Hepatocyte (in vitro differentiated cells): Measurements from ENCODE around the gene PUS7. TPM values are rescaled to one million over a fixed set of nuclear protein-coding genes. Genes with fewer than 3 reads are reported as not detected.

Experiments
- DNase-seq: peaks from one replicate; pipeline ENCODE4 v3.0.0-alpha.2; 2016; ENCODE audit warnings: low spot score
- H2AFZ ChIP-seq: fragments of 200-600 bp; sonication (generic); 2 replicates; pipeline ENCODE4 v1.6.0; 2016; ENCODE audit warnings: antibody characterized with exemption, mild to moderate bottlenecking
- H3K27ac ChIP-seq: fragments of 200-600 bp; sonication (generic); 2 replicates; pipeline ENCODE4 v1.5.1; 2016; ENCODE audit warnings: mild to moderate bottlenecking
- H3K27me3 ChIP-seq: fragments of 200-600 bp; sonication (generic); 2 replicates; pipeline ENCODE4 v1.6.1; 2016
- H3K36me3 ChIP-seq: fragments of 200-600 bp; sonication (generic); replicated peaks from 2 replicates; pipeline ENCODE4 v1.5.1; 2016; ENCODE audit warnings: low read depth; ENCODE audit not compliant: insufficient read depth
- H3K4me1 ChIP-seq: fragments of 200-600 bp; sonication (generic); 2 replicates; pipeline ENCODE4 v1.5.1; 2016; ENCODE audit warnings: mild to moderate bottlenecking, moderate library complexity; ENCODE audit not compliant: insufficient read depth
- H3K4me2 ChIP-seq: fragments of 200-600 bp; sonication (generic); 2 replicates; pipeline ENCODE4 v1.6.0; 2016
- H3K4me3 ChIP-seq: fragments of 200-600 bp; sonication (generic); 2 replicates; pipeline ENCODE4 v1.5.1; 2016; ENCODE audit warnings: mild to moderate bottlenecking
- H3K79me2 ChIP-seq: fragments of 200-600 bp; sonication (generic); 2 replicates; pipeline ENCODE4 v1.6.0; 2017; ENCODE audit warnings: mild to moderate bottlenecking
- H3K9me2 ChIP-seq: fragments of 200-600 bp; sonication (generic); replicated peaks from 2 replicates; pipeline ENCODE4 v1.6.0; 2017; ENCODE audit warnings: mild to moderate bottlenecking; ENCODE audit not compliant: insufficient read depth
- H3K9me3 ChIP-seq: fragments of 200-600 bp; sonication (generic); 2 replicates; pipeline ENCODE4 v1.5.1; 2016; ENCODE audit warnings: low read depth, mild to moderate bottlenecking
- H4K20me1 ChIP-seq: fragments of 200-600 bp; sonication (generic); 2 replicates; pipeline ENCODE4 v1.6.0; 2016; ENCODE audit warnings: mild to moderate bottlenecking; ENCODE audit not compliant: insufficient read depth, poor library complexity, severe bottlenecking
- EZH2 ChIP-seq: fragments of 200-600 bp; sonication (generic); IDR thresholded peaks from 2 replicates; pipeline ENCODE4 v1.6.1; 2016; ENCODE audit warnings: antibody characterized with exemption, mild to moderate bottlenecking, borderline replicate concordance
- EZH2phosphoT487 ChIP-seq: fragments of 200-600 bp; sonication (generic); IDR thresholded peaks from one replicate; pipeline ENCODE4 v1.6.1; 2018; ENCODE audit warnings: antibody characterized with exemption, mild to moderate bottlenecking, low read depth, moderate library complexity; ENCODE audit not compliant: unreplicated experiment, severe bottlenecking
- WGBS: methylation state at CpG from one replicate; pipeline ENCODE4 v1.1.6; 2016; ENCODE audit warnings: low lambda C conversion rate; ENCODE audit errors: missing lambda C conversion rate; 5-methylcytosine and 5-hydroxymethylcytosine counted together
- polyA plus RNA-seq: library from polyadenylated mRNA; unstranded; fragments of >200 nt; fragmentation: Nextera tagmentation; extraction: Ambion mirVana; gene quantifications from 2 replicates; pipeline ENCODE4 v1.2.1, GENCODE V29; 2016
- total RNA-seq: library from RNA; depleted of rRNA; stranded (reverse); fragments of >200 nt; gene quantifications from 2 replicates; pipeline ENCODE4 v1.2.3, GENCODE V29; 2014
- TF ChIP-seq, protein P1 (sequence below): fragments of 200-600 bp; sonication (generic); IDR thresholded peaks from 2 replicates; pipeline ENCODE4 v1.5.1; 2016; ENCODE audit warnings: antibody characterized with exemption, mild to moderate bottlenecking; ENCODE audit not compliant: poor library complexity

Gene PUS7
- total and polyA plus RNA-seq, 2 experiments from 2014 or later, result 4.3 to 12.6 TPM

DNA sequence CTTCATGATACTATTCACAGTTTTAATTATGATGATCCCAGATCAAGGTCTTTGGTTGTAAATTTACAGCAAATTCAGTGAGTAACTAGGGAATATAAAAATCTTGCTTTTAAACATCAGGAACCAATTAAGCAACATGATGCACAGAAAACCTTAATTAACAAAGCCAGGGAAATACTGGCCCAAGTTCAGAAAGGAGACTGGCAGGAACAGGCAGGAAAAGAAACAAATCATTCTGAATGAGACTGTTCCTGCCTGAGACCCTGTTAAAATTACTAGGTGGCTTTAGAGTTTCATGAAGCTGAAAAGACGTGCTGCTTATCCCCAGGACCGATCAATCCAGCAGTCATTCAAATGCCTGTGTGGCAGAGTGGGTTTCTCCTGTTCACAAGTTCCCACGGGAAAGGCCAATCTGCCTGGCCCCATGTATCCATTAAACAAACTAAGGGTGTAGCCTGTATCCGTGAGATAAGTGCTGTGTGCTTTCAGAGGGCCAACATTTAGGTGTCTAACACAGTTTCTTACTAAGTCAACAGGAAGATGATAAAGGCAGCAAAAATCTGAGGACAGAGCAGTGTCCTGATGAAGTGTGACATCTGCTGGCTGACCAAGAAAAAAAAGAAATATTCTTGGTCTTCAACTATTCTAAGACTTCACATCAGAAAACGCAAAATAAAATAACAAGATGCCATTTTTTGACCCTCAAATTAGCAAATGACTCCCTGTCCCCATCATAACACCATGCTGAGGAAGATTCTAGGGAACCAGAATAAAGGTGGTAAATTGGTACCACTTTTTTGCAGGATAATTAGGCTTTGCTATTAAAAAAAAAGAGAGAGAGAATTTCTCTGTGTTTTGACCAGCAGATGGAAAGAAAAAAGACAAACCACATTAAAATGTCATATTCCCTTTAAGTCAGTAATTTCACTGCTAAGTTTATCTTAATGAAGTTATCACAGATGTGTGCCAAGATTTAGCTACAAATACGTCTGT is 34.2 kb downstream of the PUS7 start:
- H3K4me2 ChIP-seq, result peak overlapping the region; percentile 49
- H3K4me3 ChIP-seq, result no peak overlapping the region
- H3K27ac ChIP-seq, result peak overlapping the region; percentile 24
- H3K9me3 ChIP-seq, result no peaks in the 10 kb centered on the region
- H2AFZ ChIP-seq, result no peak overlapping the region
- no peaks in the 10 kb centered on the region for H3K27me3 ChIP-seq
- H3K9me2 ChIP-seq, result no peaks in the 10 kb centered on the region
- TF ChIP-seq EZH2phosphoT487, result no peak
- TF ChIP-seq, protein P1, sequence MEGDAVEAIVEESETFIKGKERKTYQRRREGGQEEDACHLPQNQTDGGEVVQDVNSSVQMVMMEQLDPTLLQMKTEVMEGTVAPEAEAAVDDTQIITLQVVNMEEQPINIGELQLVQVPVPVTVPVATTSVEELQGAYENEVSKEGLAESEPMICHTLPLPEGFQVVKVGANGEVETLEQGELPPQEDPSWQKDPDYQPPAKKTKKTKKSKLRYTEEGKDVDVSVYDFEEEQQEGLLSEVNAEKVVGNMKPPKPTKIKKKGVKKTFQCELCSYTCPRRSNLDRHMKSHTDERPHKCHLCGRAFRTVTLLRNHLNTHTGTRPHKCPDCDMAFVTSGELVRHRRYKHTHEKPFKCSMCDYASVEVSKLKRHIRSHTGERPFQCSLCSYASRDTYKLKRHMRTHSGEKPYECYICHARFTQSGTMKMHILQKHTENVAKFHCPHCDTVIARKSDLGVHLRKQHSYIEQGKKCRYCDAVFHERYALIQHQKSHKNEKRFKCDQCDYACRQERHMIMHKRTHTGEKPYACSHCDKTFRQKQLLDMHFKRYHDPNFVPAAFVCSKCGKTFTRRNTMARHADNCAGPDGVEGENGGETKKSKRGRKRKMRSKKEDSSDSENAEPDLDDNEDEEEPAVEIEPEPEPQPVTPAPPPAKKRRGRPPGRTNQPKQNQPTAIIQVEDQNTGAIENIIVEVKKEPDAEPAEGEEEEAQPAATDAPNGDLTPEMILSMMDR, result peak; percentile 68
- DNase-seq, result peak; percentile 70
- H3K79me2 ChIP-seq, result no peaks in the 10 kb centered on the region
- H3K4me1 ChIP-seq, result no peaks in the 10 kb centered on the region
- no peaks in the 10 kb centered on the region for H3K36me3 ChIP-seq
- WGBS, result 54% methylated on average over 6 of the region's 6 CpGs
- no peaks in the 10 kb centered on the region for H4K20me1 ChIP-seq

DNA sequence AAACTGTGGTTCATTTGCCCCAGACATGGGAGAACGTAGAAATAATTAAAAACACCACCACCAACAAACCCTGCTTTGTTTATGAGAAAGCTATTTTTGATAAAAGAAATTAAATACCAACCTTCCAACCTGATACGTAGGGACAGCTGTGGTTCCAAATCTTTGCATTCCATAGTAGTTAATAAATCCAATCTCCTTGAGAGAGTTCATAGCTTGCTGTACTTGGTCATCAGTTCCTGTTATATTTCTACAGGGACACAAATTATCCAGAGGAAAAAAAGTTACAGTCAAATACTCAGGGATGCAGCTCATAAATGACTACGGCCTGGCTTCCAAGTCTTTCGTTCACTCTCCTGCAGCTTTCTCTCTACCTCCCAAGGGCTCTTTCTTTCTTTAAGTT is 41.1 kb downstream of the PUS7 start:
- no peak for DNase-seq
- no peak overlapping the region for H3K4me3 ChIP-seq
- no peaks in the 10 kb centered on the region for H3K4me1 ChIP-seq
- TF ChIP-seq EZH2 (no peak), EZH2phosphoT487 (no peak)
- TF ChIP-seq, protein P1, result no peak
- H3K27ac ChIP-seq, result no peak overlapping the region
- H2AFZ ChIP-seq, result no peak overlapping the region
- H3K27me3 ChIP-seq, result no peaks in the 10 kb centered on the region
- H3K9me2 ChIP-seq, result no peaks in the 10 kb centered on the region
- H3K9me3 ChIP-seq, result no peaks in the 10 kb centered on the region
- WGBS, result 90% methylated on average over 4 of the region's 4 CpGs
- no peaks in the 10 kb centered on the region for H3K79me2 ChIP-seq
- no peaks in the 10 kb centered on the region for H3K36me3 ChIP-seq
- H3K4me2 ChIP-seq, result no peak overlapping the region
- H4K20me1 ChIP-seq, result no peaks in the 10 kb centered on the region

DNA sequence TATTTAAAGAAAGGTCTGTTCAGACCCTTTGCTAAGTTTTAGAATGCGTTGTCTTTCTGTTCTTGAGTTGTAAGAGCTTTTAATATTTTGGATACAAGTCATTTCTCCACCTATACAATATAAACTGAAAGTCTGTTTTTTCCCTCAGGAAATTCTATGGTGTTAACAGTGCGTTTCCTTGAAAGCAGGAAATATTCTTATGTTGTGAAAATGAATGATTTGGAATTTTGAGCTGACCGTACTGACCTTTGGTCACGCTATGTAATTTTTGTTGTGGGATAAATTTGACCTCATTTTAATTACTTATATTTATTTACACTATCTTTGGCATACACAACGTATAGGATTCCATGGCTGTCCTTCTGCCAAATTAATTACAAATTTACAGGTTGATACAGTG is 43.5 kb downstream of the PUS7 start:
- no peak overlapping the region for H3K4me3 ChIP-seq
- H3K4me2 ChIP-seq, result no peak overlapping the region
- H2AFZ ChIP-seq, result no peak overlapping the region
- H3K36me3 ChIP-seq, result no peaks in the 10 kb centered on the region
- H3K9me3 ChIP-seq, result no peaks in the 10 kb centered on the region
- H3K79me2 ChIP-seq, result no peaks in the 10 kb centered on the region
- no peaks in the 10 kb centered on the region for H3K27me3 ChIP-seq
- H3K9me2 ChIP-seq, result no peaks in the 10 kb centered on the region
- 98% methylated on average over 5 of the region's 5 CpGs for WGBS
- no peak overlapping the region for H3K27ac ChIP-seq
- no peaks in the 10 kb centered on the region for H3K4me1 ChIP-seq
- H4K20me1 ChIP-seq, result no peaks in the 10 kb centered on the region
- no peak for DNase-seq
- no peak for TF ChIP-seq EZH2
- no peak for TF ChIP-seq EZH2phosphoT487
- TF ChIP-seq, protein P1, result no peak
